HepG2 (cell line): ENCODE data around the gene ILRUN. TPM values are rescaled to one million over a fixed set of nuclear protein-coding genes. Genes with fewer than 3 reads are reported as not detected.
A peak's percentile ranks its signal among the peaks of the same experiment; 100 is the strongest.

Experiments
- ATF3 ChIP-seq: sonication (generic); formaldehyde crosslinking; IDR thresholded peaks from 2 replicates; pipeline ENCODE4 v1.4.0; 2020; ENCODE audit warnings: missing genetic modification reagents
- BRCA1 ChIP-seq: sonication (generic); formaldehyde crosslinking; IDR thresholded peaks from 2 replicates; pipeline ENCODE4 v1.4.0; 2020; ENCODE audit warnings: missing genetic modification reagents
- E2F1 ChIP-seq: sonication (generic); formaldehyde crosslinking; IDR thresholded peaks from 2 replicates; pipeline ENCODE4 v1.5.0; 2020; ENCODE audit warnings: missing genetic modification reagents
- FOXP4 ChIP-seq: sonication (generic); formaldehyde crosslinking; IDR thresholded peaks from 2 replicates; pipeline ENCODE4 v1.4.0; 2020; ENCODE audit warnings: missing genetic modification reagents
- NR0B2 ChIP-seq: sonication (generic); formaldehyde crosslinking; IDR thresholded peaks from 2 replicates; pipeline ENCODE4 v1.4.0; 2020; ENCODE audit warnings: mild to moderate bottlenecking, missing genetic modification reagents
- PAXIP1 ChIP-seq: sonication (generic); formaldehyde crosslinking; conservative IDR thresholded peaks from 2 replicates; pipeline ENCODE4 v1.4.0; 2020; ENCODE audit warnings: mild to moderate bottlenecking, missing genetic modification reagents, moderate library complexity
- PBX3 ChIP-seq: sonication (generic); formaldehyde crosslinking; IDR thresholded peaks from 2 replicates; pipeline ENCODE4 v1.8.1; 2023; ENCODE audit warnings: missing genetic modification reagents, inconsistent platforms, borderline replicate concordance
- RBFOX2 ChIP-seq: fragments of 200-400 bp; formaldehyde crosslinking; IDR thresholded peaks from 2 replicates; pipeline ENCODE4 v1.6.1; 2017; ENCODE audit warnings: low read depth, mild to moderate bottlenecking, low read length
- THRA ChIP-seq: sonication (generic); formaldehyde crosslinking; IDR thresholded peaks from 2 replicates; pipeline ENCODE4 v1.4.0; 2020; ENCODE audit warnings: missing genetic modification reagents, borderline replicate concordance
- YY1 ChIP-seq: IDR thresholded peaks from 2 replicates; pipeline ENCODE4 v1.6.1; 2011; ENCODE audit warnings: low read length, low read depth, moderate library complexity, mild to moderate bottlenecking; ENCODE audit not compliant: insufficient read depth, insufficient replicate concordance
- ZNF121 ChIP-seq: sonication (generic); formaldehyde crosslinking; IDR thresholded peaks from 2 replicates; pipeline ENCODE4 v1.5.0; 2020; ENCODE audit warnings: mild to moderate bottlenecking, missing genetic modification reagents
- ZNF512B ChIP-seq: sonication (generic); formaldehyde crosslinking; IDR thresholded peaks from 2 replicates; pipeline ENCODE4 v1.5.1; 2020; ENCODE audit warnings: missing genetic modification reagents, mild to moderate bottlenecking, borderline replicate concordance
- ZNF883 ChIP-seq: sonication (generic); formaldehyde crosslinking; IDR thresholded peaks from 2 replicates; pipeline ENCODE4 v1.5.1; 2020; ENCODE audit warnings: mild to moderate bottlenecking, missing genetic modification reagents; ENCODE audit errors: not compliant biosample characterization
- polyA plus RNA-seq, 8 experiments: library from polyadenylated mRNA; depleted of rRNA in 3 of 8; stranded (reverse) in 7 of 8; unstranded in 1 of 8; fragments of >200 nt; fragmentation: Illumina TruSeq in 4 of 8; extraction: Trizol in 4 of 8; gene quantifications; 2 replicates each; pipeline versions ENCODE4 v1.2.1 to v1.2.3, GENCODE V29; 2011 to 2016; ENCODE audit warnings: low read depth in 4 of 8, missing spikeins in 1 of 8, mixed read lengths in 1 of 8; ENCODE audit not compliant: insufficient read depth in 1 of 8
- total RNA-seq, 5 experiments: library from RNA; depleted of rRNA; stranded (reverse); fragments of >200 nt; fragmentation: Illumina TruSeq; extraction: Trizol; gene quantifications; 2 replicates each; pipeline ENCODE4 v1.2.3, GENCODE V29; 2016; ENCODE audit warnings: low read depth in 1 of 5

ILRUN gene
- total and polyA plus RNA-seq, 2 of the 13 experiments (the other 11 are each of a cell fraction or from before 2014, with no cell fraction given), result 45.5 to 66.6 TPM

- TF ChIP-seq BRCA1 (CRISPR knock-in tag) (peak; percentile 70; the same call in 1 of the 2 replicates), ATF3 (CRISPR knock-in tag) (peak; percentile 16; the same call in 1 of the 2 replicates), ZNF883 (peak; percentile 76), PBX3 (CRISPR knock-in tag) (0 out of 2 replicates have a peak, but pooled peaks have one; percentile 40), YY1 (peak; percentile 27), ZNF512B (no peak), NR0B2 (CRISPR knock-in tag) (peak; percentile 59; the same call in 1 of the 2 replicates), ZNF121 (0 out of 2 replicates have a peak, but pooled peaks have one; percentile 22), PAXIP1 (peak; percentile 20; the same call in 1 of the 2 replicates), E2F1 (CRISPR knock-in tag) (no peak; the same call in none of the 2 replicates), THRA (CRISPR knock-in tag) (no peak; the same call in 1 of the 2 replicates), FOXP4 (CRISPR knock-in tag) (peak; percentile 34; the same call in 1 of the 2 replicates), RBFOX2 (peak; percentile 80)
These were observed 303 bp downstream of the ILRUN start (continued) for GRCh38 chr6:34696189-34696738.
